Cardiac septum (tissue), 1 donor: ENCODE measurements around the gene MGAT1. TPM values are rescaled to one million over a fixed set of nuclear protein-coding genes. Genes with fewer than 3 reads are reported as not detected.
A peak's percentile ranks its signal among the peaks of the same experiment; 100 is the strongest.

ENCODE experiments used
- DNase-seq: peaks from one replicate; pipeline ENCODE4 v3.0.0-alpha.2; 2020; ENCODE audit warnings: low spot score
- intact Hi-C: fragments of 100-400 bp; cut with DNase I; formaldehyde crosslinking; loops from one replicate; pipeline ENCODE4 v1.14.0; 2022
- total RNA-seq: library from RNA; stranded (reverse); fragmentation: NEBNext Ultra II Directional; extraction: Animal tissue kit (Norgen Biotek cat#: 25700); gene quantifications from one replicate; pipeline ENCODE4 v1.2.1, GENCODE V29; 2021
- donor health status: DM: no; HTN: no; CAD: no.

MGAT1 gene
- total RNA-seq, 1 donor from 2014 or later: 66.0 TPM

DNA sequence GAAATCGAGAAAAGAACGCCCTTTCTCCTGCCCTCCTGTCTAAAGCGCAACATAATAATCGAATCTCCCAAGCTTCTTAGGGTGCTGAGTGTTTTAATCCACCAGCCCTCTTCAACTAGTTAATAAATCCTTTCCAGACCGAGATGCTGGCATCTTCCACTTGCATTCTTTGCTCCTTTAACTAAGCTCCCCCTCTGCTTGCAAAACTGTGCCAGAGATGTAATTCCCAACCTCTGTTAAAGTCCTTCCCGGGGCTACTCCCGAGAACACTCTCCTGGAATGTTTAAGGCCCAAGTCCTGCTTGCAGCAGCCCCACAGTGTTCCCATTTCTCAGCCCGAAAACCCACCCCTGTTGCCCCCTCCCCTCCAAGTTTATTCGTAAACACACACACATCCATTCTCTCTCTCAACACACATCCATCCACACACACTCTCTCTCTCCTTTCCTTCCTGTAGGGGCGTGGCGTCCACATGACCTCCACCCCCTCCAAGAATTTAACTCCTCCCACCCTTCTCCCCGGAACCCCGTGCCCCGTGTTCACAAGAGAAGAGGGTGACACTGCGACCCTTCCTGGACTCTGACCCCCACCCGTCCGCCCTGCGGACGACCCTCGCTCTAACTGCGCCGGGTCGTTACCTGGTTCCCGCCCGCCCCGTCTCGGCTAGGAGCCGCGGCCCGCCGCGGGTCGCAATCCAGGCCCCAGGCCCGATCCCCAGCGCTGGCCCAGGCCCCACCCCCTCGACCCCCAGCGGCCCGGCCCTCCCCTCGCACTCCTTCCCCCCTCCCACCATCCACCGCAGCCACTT lies 7.0 kb upstream of the MGAT1 start:
- intact Hi-C loops: loop anchor here (1.0 to 10.0 kb wide), 4 partner anchors 7 to 435 kb away; partner anchors contain the start of genes MGAT1, RACK1 and ZFP62
- DNase-seq: peak; percentile 95

- no peak for DNase-seq
- intact Hi-C loops: no loop called here
These were observed 5.9 kb upstream of the MGAT1 start for GRCh38 chr5:180808461-180809000.

DNA sequence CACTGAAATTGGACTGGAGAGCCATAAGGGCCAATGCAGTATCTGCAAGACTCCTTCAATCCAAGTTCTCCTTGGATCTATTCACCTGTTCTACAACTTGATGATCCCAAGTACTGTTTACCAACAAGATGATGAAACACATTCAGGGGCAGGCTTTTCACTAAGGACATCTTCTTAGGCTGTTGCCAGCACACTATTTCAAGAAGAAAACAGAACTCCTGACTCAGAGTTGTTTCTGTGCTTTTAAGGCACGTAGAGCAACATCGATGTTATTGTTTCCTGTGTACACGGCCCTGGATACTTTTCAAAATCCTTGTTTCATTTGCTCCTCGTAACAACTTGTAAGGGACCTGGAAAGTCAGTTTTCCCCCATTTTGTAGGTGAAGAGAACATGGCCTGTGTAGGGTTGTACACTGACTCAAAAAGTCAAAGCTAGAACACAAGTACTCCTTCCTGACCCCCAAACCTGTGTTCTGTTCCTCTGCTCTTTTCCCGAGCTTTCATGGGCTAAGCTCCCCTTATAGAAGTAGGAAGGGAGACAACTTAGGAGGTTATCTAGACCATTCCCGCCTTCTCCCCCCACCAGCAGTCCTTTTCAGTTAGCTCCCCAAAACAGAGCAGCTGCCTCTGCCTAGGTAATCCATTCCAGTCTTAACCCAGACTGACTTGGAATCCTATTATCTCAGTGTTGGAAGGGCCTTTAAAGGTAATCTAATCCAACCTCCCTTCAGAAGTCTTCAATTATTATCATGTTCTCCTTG lies 5.2 kb upstream of the MGAT1 start:
- intact Hi-C loops: no loop called here
- DNase-seq: no peak

DNA sequence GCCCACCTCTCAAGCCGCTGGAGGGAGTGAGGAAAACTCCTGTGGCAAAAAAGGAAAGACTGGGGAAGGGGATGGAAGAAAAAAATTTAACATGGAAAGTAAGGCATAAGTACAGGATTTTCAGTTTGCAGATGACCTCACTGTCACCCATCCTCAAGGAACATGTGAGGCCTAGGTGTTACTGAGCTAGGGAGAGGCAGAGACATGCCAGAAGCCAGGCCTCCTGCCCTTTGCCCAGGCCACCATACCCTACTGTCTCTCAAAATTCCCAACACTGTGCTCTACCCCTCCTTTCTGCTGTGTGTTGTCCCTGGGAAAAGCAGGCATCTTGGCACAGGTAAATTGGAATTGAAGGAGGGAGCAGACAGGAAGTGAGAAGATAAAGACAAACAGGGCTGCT lies 4.4 kb upstream of the MGAT1 start:
- intact Hi-C loops: no loop called here
- no peak for DNase-seq

DNA sequence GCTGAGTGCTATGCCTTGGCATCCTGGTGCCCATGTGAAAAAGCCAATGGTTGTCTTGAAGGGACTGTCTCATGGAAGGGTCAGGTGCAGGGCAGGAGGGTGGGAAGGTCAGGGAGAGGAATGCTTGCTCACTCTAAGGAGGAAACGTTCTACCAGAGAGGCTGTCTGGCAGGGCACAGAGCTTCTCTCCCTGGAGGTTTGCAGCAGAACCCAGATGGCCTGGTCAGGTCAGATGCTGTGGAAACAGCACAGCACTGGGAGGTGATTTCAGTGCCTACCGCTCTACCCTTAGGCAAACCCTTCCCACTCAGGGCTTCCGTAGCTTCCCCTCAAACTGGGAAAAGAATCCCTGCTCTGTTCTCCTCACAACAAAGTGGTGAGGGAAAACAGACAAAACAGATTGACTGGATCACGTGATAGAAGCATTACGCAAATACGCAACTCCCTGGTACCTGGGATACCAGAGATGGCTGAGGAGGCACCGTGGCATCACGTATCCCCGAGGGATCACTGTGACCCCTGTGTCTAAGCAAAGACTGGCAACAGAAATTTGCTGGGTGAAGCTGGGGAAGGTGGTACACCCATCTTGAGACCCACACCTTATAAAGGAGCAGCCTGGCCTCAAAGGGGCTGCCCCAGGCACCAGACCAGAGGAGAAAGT lies 3.9 kb upstream of the MGAT1 start:
- peak; percentile 83 for DNase-seq
- intact Hi-C loops: no loop called here

- intact Hi-C loops: no loop called here
- no peak for DNase-seq
These were observed 1.6 kb upstream of the MGAT1 start for GRCh38 chr5:180804129-180804618.

DNA sequence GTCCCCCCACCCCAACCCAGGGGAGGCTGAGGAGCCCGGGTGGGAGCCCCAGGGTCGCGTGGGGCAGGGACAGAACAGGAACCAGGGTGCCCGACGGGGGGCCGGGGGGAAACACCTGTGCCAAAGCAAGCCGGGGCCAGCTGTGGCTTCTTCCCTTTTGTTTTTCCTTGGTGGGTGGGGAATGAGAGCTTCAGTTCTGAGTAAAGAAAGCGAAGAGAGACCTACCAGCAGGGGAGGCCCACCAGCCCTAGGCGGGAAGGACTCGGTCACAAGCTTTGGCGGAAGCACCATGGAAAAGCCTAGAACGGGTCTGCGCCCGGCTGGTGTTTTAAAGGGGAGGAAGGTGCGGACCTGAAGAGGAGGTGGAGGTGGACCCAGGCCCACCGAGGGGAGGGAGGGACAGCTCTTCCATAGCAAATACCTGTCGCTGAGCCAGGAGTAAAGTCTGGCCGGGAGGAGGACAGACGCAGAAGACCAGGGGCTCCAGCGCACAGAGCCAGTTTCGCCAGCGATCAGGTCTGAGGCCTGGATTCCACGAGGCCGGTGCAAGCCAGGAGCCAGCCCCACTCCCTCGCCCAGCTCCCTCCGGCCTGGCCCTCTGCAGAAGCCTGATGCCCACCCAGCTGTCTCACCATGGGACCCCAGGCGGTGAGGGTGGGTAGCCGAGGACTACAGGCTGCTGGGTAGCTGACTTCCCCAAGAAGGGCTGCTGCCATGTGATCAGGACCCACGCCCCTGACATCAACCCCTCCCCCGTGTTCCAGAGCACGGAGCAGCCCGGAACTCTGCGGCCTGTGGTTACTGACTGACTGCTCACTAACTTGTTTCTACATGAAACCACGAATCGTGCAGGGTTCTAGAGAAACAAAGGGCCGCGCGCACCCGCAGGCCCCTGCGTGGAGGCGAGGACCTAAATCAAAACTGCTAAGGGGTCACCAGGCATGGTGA lies 849 bp upstream of the MGAT1 start:
- DNase-seq: peak; percentile 95
- intact Hi-C loops: no loop called here

- DNase-seq: no peak
- intact Hi-C loops: loop anchor here (1.0 kb wide), 1 partner anchor 9 kb away; no protein-coding TSS in a partner anchor
These were observed 846 bp downstream of the MGAT1 start for GRCh38 chr5:180801596-180802324.

DNA sequence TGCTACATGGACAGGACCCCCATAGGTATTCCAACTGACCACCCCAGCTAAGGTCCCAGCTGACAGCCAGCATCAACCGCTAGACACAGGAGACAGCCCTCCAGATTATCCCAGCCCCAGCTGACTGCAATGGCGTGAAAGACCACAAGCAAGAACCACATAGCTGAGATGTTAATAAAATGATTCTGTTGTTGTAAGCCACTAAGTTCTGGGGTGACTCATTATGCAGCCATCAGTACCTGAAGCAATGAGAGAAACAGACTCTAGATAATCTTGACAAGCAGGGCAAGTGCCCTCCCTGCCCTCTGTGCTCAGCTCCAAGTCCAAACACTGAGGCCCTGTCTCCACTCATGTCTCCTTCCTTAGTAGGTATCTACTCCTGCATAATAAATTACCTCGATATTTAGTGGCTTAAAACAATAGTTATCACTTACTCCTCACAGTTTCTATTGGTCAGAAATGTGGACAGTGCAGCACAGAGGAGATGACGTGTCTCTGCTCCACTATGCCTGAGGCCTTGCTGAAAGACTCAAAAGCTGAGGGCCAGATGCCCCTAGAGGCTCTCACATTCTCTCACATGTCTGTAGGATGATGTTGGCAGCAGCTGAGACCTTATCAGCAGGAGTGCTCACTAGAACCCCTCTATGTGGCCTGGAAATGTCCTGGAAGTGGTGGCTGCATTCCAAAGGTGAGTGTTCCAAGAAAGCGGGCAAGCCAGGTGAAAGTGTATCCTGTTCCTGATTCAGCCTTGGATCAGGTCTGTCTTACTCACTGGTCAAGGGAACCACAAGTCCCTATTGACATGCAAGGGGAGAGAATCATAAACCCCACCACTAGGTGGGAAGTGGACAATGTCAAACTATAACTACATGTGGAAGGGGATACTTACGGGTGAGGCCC lies 2.5 kb downstream of the MGAT1 start:
- no peak for DNase-seq
- intact Hi-C loops: no loop called here

- intact Hi-C loops: no loop called here
- no peak for DNase-seq
These were observed 3.4 kb downstream of the MGAT1 start for GRCh38 chr5:180799194-180799593.

- intact Hi-C loops: no loop called here
These were observed 4.4 kb downstream of the MGAT1 start for GRCh38 chr5:180798193-180798592.

GRCh38 chr5:180797256-180798192 lies 5.1 kb downstream of the MGAT1 start:
- no peak for DNase-seq
- intact Hi-C loops: no loop called here

More at GRCh38 chr5:180798193-180798592, 4.4 kb downstream of the MGAT1 start:
- no peak for DNase-seq

- DNase-seq: no peak
- intact Hi-C loops: no loop called here
These were observed 6.8 kb downstream of the MGAT1 start for GRCh38 chr5:180795771-180796313.

GRCh38 chr5:180792965-180793287 lies 9.7 kb downstream of the MGAT1 start:
- intact Hi-C loops: no loop called here
- no peak for DNase-seq

DNA sequence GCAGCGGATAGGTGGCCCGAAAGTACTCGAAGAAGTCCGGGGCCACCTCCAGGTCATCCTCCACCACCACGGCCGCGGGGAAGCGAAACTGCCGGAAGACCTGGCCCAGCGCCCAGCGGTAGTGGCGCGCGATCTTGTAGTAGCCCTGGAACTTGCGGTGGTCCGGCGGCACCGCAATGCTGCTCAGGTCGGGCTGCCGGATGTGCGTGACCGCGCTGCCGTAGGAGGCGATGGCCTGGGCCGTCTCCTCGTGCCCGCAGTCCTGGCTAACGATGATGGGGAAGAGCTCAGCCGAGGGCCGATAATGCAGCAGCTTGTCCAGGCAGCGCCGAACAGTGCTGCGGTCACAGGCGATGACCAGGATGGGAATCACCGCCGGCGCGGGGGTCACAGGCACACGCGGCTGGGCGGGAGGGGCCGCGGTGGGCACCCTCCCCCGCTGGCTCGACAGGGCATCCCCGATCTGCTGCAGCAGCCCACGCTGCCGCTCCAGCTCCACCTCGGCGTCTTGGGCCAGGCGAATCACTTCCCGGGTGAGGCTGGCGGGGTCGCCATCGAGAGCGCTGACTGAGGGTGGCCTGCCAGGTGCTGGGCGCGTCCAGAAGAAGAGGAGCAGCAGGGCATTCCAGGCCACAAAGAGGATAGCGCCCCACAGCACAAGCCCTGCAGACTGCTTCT lies 10.2 kb downstream of the MGAT1 start:
- intact Hi-C loops: no loop called here
- no peak for DNase-seq
